Cardiac muscle cell (in vitro differentiated cells and primary cell): ENCODE measurements around the gene ARSA. TPM values are rescaled to one million over a fixed set of nuclear protein-coding genes. Genes with fewer than 3 reads are reported as not detected.

Experiments used
- DNase-seq, 2 donors: peaks; one replicate each; pipeline versions ENCODE4 v3.0.0 to v3.0.0-alpha.2; 2010 to 2017; ENCODE audit warnings: low read depth in 1 of 2, low spot score in 1 of 2
- H3K27ac ChIP-seq: fragments of 200-600 bp; sonication (generic); 2 replicates; pipeline ENCODE4 v1.5.1; 2016
- H3K27me3 ChIP-seq: fragments of 200-600 bp; sonication (generic); 2 replicates; pipeline ENCODE4 v1.6.0; 2016; ENCODE audit warnings: control low read depth
- H3K36me3 ChIP-seq: fragments of 200-600 bp; sonication (generic); 2 replicates; pipeline ENCODE4 v1.5.1; 2016; ENCODE audit warnings: control low read depth
- H3K4me1 ChIP-seq: fragments of 200-600 bp; sonication (generic); 2 replicates; pipeline ENCODE4 v1.8.1; 2017; ENCODE audit warnings: low read depth, mild to moderate bottlenecking, mixed run types
- H3K4me3 ChIP-seq: fragments of 200-600 bp; sonication (generic); 2 replicates; pipeline ENCODE4 v1.5.1; 2016; ENCODE audit warnings: mild to moderate bottlenecking
- H3K9me3 ChIP-seq: fragments of 200-600 bp; sonication (generic); 2 replicates; pipeline ENCODE4 v1.5.1; 2017; ENCODE audit warnings: low read depth, mild to moderate bottlenecking, control low read depth
- CTCF ChIP-seq: IDR thresholded peaks from 2 replicates; pipeline ENCODE4 v1.5.1; 2012; ENCODE audit warnings: low read depth, mild to moderate bottlenecking, low read length
- polyA plus RNA-seq: library from polyadenylated mRNA; unstranded; fragments of >200 nt; fragmentation: Nextera tagmentation; extraction: Ambion mirVana; gene quantifications from 2 replicates; pipeline ENCODE4 v1.2.1, GENCODE V29; 2016
- total RNA-seq: library from RNA; depleted of rRNA; stranded (reverse); fragments of >200 nt; gene quantifications from 2 replicates; pipeline ENCODE4 v1.2.3, GENCODE V29; 2016

The ARSA gene
- total and polyA plus RNA-seq, 2 experiments from 2014 or later: 16.8 to 58.1 TPM

GRCh38 chr22:50674606-50675552, 46.9 kb upstream of the ARSA start:
- no peaks in the 10 kb centered on the region for H3K9me3 ChIP-seq
- H3K4me1 ChIP-seq: no peaks in the 10 kb centered on the region
- H3K27me3 ChIP-seq: peaks cover 15% of the 10 kb centered on the region
- peak overlapping the region; percentile 55 for H3K4me3 ChIP-seq
- peak; percentile 38 to 73 for DNase-seq
- no peak for TF ChIP-seq CTCF
- H3K36me3 ChIP-seq: no peaks in the 10 kb centered on the region
- H3K27ac ChIP-seq: no peak overlapping the region

- TF ChIP-seq CTCF: no peak
- Histone ChIP-seq H3K36me3 (no peaks in the 10 kb centered on the region), H3K27me3 (peaks cover 15% of the 10 kb centered on the region), H3K9me3 (no peaks in the 10 kb centered on the region), H3K27ac (no peak overlapping the region), H3K4me1 (no peaks in the 10 kb centered on the region), H3K4me3 (peak overlapping the region; percentile 44)
- DNase-seq: peak in 1 of 2 donors; percentile 45
Observed at GRCh38 chr22:50674130-50674500, 46.2 kb upstream of the ARSA start.

GRCh38 chr22:50673231-50674129, 45.5 kb upstream of the ARSA start:
- no peak for TF ChIP-seq CTCF
- Histone ChIP-seq H3K9me3 (no peaks in the 10 kb centered on the region), H3K4me3 (peak overlapping the region; percentile 44), H3K27ac (no peak overlapping the region), H3K36me3 (no peaks in the 10 kb centered on the region), H3K4me1 (no peaks in the 10 kb centered on the region), H3K27me3 (peaks cover 15% of the 10 kb centered on the region)
- DNase-seq: no peak

GRCh38 chr22:50672471-50673230, 44.7 kb upstream of the ARSA start, which contains the start of gene SHANK3:
TSS of gene SHANK3 (plus strand) at chr22:50672823.
- no peaks in the 10 kb centered on the region for H3K4me1 ChIP-seq
- peak in 1 of 2 donors; percentile 21 for DNase-seq
- H3K4me3 ChIP-seq: peak within 1 kb of the TSS; percentile 44
- H3K27me3 ChIP-seq: peaks cover 15% of the 10 kb centered on the region
- no peak for TF ChIP-seq CTCF
- no peaks in the 10 kb centered on the region for H3K36me3 ChIP-seq
- no peaks in the 10 kb centered on the region for H3K9me3 ChIP-seq
- no peak within 1 kb of the TSS for H3K27ac ChIP-seq

- peaks cover 15% of the 10 kb centered on the region for H3K27me3 ChIP-seq
- TF ChIP-seq CTCF: no peak
- DNase-seq: no peak
- no peak overlapping the region for H3K27ac ChIP-seq
- H3K36me3 ChIP-seq: no peaks in the 10 kb centered on the region
- no peaks in the 10 kb centered on the region for H3K4me1 ChIP-seq
- no peaks in the 10 kb centered on the region for H3K9me3 ChIP-seq
- H3K4me3 ChIP-seq: no peak overlapping the region
Observed at GRCh38 chr22:50672041-50672440, 44.1 kb upstream of the ARSA start.
